PC-9 (cell line): ENCODE results near the gene HNRNPF. TPM values are rescaled to one million over a fixed set of nuclear protein-coding genes. Genes with fewer than 3 reads are reported as not detected.
A peak's percentile ranks its signal among the peaks of the same experiment; 100 is the strongest.

ENCODE experiments used
- BruUV-seq: library from RNA; stranded (reverse); fragments of 400-500 nt; replicated peaks from 2 replicates; lab custom pipeline; 2021; lab: Mats Ljungman, UMichigan
- CTCF ChIA-PET: fragments of 300-600 bp; sonication (Branson Sonifier 250); formaldehyde crosslinking; loops from one replicate; lab custom pipeline; 2022; ENCODE audit warnings: antibody characterized with exemption; lab: Charles Lee
- POLR2A ChIA-PET: fragments of 300-600 bp; sonication (Branson Sonifier 250); formaldehyde crosslinking; loops from one replicate; lab custom pipeline; 2022; ENCODE audit warnings: antibody characterized with exemption; ENCODE audit not compliant: unreplicated experiment; lab: Charles Lee
- DNase-seq, 2 experiments: peaks; one replicate each; pipeline versions ENCODE4 v3.0.0 to v3.0.0-alpha.2; 2015 to 2022; ENCODE audit warnings: mixed read lengths in 1 of 2
- H2AFZ ChIP-seq: fragments of 200-600 bp; sonication (generic); 2 replicates; pipeline ENCODE4 v1.8.1; 2017; ENCODE audit warnings: antibody characterized with exemption
- H3F3A ChIP-seq: fragments of 200-600 bp; sonication (generic); 2 replicates; pipeline ENCODE4 v1.8.1; 2017; ENCODE audit warnings: antibody characterized with exemption, mild to moderate bottlenecking, low read depth; ENCODE audit not compliant: insufficient read depth
- H3K27ac ChIP-seq: fragments of 200-600 bp; sonication (generic); 2 replicates; pipeline ENCODE4 v1.6.1; 2016; ENCODE audit warnings: mixed run types
- H3K27me3 ChIP-seq: fragments of 200-600 bp; sonication (generic); 2 replicates; pipeline ENCODE4 v1.6.1; 2016; ENCODE audit warnings: low read depth, mixed run types; ENCODE audit not compliant: insufficient read depth
- H3K36me3 ChIP-seq: fragments of 200-600 bp; sonication (generic); 2 replicates; pipeline ENCODE4 v1.6.1; 2016; ENCODE audit warnings: low read depth, mixed run types
- H3K4me1 ChIP-seq: fragments of 200-600 bp; sonication (generic); replicated peaks from 2 replicates; pipeline ENCODE4 v1.6.1; 2016; ENCODE audit warnings: mixed run types; ENCODE audit not compliant: insufficient read depth
- H3K4me2 ChIP-seq: fragments of 200-600 bp; sonication (generic); 2 replicates; pipeline ENCODE4 v1.6.1; 2017; ENCODE audit warnings: mixed run types
- H3K4me3 ChIP-seq: fragments of 200-600 bp; sonication (generic); 2 replicates; pipeline ENCODE4 v1.6.1; 2016; ENCODE audit warnings: mixed run types
- H3K79me2 ChIP-seq: fragments of 200-600 bp; sonication (generic); 2 replicates; pipeline ENCODE4 v1.6.1; 2017; ENCODE audit warnings: low read depth, mixed run types
- H3K9me2 ChIP-seq: fragments of 200-600 bp; sonication (generic); 2 replicates; pipeline ENCODE4 v1.8.1; 2017; ENCODE audit warnings: mild to moderate bottlenecking; ENCODE audit not compliant: insufficient read depth
- H3K9me3 ChIP-seq: fragments of 200-600 bp; sonication (generic); 2 replicates; pipeline ENCODE4 v1.8.1; 2016; ENCODE audit warnings: low read depth; ENCODE audit not compliant: insufficient read depth
- H4K20me1 ChIP-seq: fragments of 200-600 bp; sonication (generic); 2 replicates; pipeline ENCODE4 v1.8.1; 2017; ENCODE audit not compliant: insufficient read depth
- EZH2 ChIP-seq: fragments of 200-600 bp; sonication (generic); IDR thresholded peaks from 2 replicates; pipeline ENCODE4 v1.8.0; 2017; ENCODE audit warnings: antibody characterized with exemption, low read depth
- intact Hi-C: fragments of 100-400 bp; cut with micrococcal nuclease; formaldehyde crosslinking; loops from one replicate; pipeline ENCODE4 v1.10.0; 2022; ENCODE audit not compliant: unreplicated experiment
- total RNA-seq: library from RNA; stranded (reverse); gene quantifications from 2 replicates; pipeline ENCODE4 v1.2.3, GENCODE V29; 2021
- TF ChIP-seq, protein P1 (sequence below): fragments of 200-600 bp; sonication (generic); conservative IDR thresholded peaks from 2 replicates; pipeline ENCODE4 v1.6.1; 2017; ENCODE audit warnings: mixed run types, antibody characterized with exemption, mild to moderate bottlenecking, moderate library complexity

The HNRNPF gene
- total RNA-seq, 1 experiment from 2014 or later = 337 TPM

DNA sequence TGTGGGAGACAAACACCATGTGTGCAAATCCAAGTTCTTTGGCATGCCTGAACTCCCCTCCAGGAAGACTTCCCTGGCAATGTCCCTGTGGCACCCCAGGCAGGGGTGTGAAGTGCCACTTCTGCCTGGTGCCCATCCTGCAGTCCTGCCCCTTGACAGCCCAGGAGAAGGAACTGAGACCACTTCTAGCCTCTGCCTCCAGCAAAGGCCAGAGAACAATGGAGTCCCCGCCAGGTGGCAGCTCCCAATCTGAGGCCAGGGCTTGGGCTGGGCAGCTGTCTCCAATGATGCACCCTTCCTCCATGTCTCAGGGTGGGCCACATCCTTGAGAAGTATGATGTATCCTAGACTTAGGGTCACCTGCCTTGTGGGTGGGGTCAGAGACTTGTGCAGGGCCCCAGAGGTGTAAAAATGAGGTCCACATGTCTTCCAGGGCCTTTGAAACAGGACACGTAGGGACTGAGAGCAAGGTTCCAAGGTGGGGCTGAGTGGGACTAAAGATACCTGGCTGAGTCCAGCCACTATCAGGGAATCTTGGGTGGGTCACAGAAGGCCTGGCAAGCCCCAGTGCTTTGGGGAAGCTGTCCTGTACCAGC, 32.1 kb downstream of the HNRNPF start:
- Histone ChIP-seq H3K27ac (no peak overlapping the region), H4K20me1 (no peaks in the 10 kb centered on the region), H3K27me3 (no peaks in the 10 kb centered on the region), H3K4me2 (no peak overlapping the region), H3K36me3 (no peaks in the 10 kb centered on the region), H3K4me3 (no peak overlapping the region), H3K9me2 (no peaks in the 10 kb centered on the region), H3K79me2 (no peaks in the 10 kb centered on the region), H3K4me1 (peaks cover 12% of the 10 kb centered on the region), H2AFZ (no peak overlapping the region), H3K9me3 (no peaks in the 10 kb centered on the region), H3F3A (peaks cover 12% of the 10 kb centered on the region; the same call in 1 of the 2 replicates)
- no TSS peak for BruUV-seq
- no peak for DNase-seq
- TF ChIP-seq EZH2 = no peak
- TF ChIP-seq, protein P1, sequence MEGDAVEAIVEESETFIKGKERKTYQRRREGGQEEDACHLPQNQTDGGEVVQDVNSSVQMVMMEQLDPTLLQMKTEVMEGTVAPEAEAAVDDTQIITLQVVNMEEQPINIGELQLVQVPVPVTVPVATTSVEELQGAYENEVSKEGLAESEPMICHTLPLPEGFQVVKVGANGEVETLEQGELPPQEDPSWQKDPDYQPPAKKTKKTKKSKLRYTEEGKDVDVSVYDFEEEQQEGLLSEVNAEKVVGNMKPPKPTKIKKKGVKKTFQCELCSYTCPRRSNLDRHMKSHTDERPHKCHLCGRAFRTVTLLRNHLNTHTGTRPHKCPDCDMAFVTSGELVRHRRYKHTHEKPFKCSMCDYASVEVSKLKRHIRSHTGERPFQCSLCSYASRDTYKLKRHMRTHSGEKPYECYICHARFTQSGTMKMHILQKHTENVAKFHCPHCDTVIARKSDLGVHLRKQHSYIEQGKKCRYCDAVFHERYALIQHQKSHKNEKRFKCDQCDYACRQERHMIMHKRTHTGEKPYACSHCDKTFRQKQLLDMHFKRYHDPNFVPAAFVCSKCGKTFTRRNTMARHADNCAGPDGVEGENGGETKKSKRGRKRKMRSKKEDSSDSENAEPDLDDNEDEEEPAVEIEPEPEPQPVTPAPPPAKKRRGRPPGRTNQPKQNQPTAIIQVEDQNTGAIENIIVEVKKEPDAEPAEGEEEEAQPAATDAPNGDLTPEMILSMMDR = no peak
- POLR2A ChIA-PET = interaction anchor here (0.7 kb wide), 1 partner anchor 58 kb away, joined by 15 read pairs; no protein-coding TSS in a partner anchor
- intact Hi-C loops = loop anchor here (1.0 to 2.0 kb wide), 2 partner anchors 22 to 27 kb away; no protein-coding TSS in a partner anchor
- CTCF ChIA-PET = interaction anchor here (0.7 kb wide), 1 partner anchor 12 kb away, joined by 3 read pairs; no protein-coding TSS in a partner anchor

DNA sequence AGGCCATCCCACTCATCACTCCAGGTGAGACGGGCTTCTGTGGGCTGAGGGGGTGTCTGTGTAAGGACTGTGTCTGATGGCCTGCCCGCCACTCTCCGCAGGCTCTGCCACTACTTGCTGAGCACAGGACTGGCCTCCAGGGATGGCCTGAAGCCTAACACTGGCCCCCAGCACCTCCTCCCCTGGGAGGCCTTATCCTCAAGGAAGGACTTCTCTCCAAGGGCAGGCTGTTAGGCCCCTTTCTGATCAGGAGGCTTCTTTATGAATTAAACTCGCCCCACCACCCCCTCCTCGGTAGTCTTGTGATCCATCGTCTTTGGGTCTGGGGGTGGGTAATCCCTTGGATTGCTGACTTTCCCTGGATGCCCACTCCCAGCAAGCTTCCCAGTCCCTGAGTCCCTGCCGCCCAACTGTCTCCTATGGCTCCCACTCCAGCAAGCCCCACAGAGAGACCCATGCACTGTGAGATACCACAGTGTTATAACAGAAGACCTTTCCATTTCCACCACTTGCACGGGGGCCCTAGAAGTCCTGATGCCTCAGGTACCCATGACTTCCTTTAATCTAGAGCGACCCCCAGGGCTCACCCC, 32.8 kb downstream of the HNRNPF start:
- ChIA-PET CTCF (interaction anchor here (0.7 kb wide), 1 partner anchor 11 kb away, joined by 3 read pairs; no protein-coding TSS in a partner anchor), POLR2A (interaction anchor here (0.7 kb wide), 1 partner anchor 59 kb away, joined by 15 read pairs; no protein-coding TSS in a partner anchor)
- DNase-seq = no peak
- Histone ChIP-seq H3K27me3 (no peaks in the 10 kb centered on the region), H2AFZ (no peak overlapping the region), H4K20me1 (no peaks in the 10 kb centered on the region), H3K4me3 (no peak overlapping the region), H3K79me2 (no peaks in the 10 kb centered on the region), H3K4me1 (peaks cover 12% of the 10 kb centered on the region), H3K4me2 (no peak overlapping the region), H3K36me3 (no peaks in the 10 kb centered on the region), H3K9me2 (no peaks in the 10 kb centered on the region), H3K27ac (no peak overlapping the region), H3K9me3 (no peaks in the 10 kb centered on the region), H3F3A (peaks cover 11% of the 10 kb centered on the region; the same call in 1 of the 2 replicates)
- TF ChIP-seq, protein P1 = no peak
- TF ChIP-seq EZH2 = no peak
- intact Hi-C loops = loop anchor here (2.0 kb wide), 1 partner anchor 21 kb away; no protein-coding TSS in a partner anchor
- no TSS peak for BruUV-seq

DNA sequence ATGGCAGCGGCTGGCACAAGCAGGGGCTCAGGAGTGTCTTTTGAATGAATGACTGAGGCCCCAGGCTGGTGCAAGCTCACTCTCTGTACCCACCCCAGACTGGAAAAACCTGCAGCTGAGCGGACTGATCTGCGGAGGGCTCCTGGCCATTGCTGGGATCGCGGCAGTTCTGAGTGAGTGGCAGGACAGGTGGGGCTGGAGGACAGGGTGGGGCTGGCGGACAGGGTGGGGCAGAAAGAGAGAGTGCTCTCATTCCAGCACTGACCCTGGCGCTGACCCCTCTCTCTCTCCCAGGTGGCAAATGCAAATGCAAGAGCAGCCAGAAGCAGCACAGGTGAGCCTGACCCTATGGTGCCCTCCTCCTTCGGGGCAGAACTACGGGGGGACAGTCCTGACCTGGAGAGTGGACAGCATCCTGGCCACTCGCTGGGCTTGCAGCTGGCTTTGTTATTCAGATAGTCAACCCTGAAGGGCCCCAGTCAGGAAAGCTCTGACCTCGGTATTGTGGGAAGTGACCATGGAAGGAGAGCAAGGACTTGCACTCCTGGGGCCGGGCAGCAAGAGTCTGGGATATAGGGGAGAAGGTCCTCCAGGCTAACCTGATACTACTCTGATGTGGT, 33.5 kb downstream of the HNRNPF start:
- peak; percentile 63 to 90 for DNase-seq
- CTCF ChIA-PET = interaction anchor here (0.6 kb wide), 1 partner anchor 11 kb away, joined by 3 read pairs; no protein-coding TSS in a partner anchor
- Histone ChIP-seq H3K9me3 (no peaks in the 10 kb centered on the region), H3K4me1 (peaks cover 8% of the 10 kb centered on the region), H4K20me1 (no peaks in the 10 kb centered on the region), H3K4me3 (no peak overlapping the region), H3K27ac (no peak overlapping the region), H3K36me3 (no peaks in the 10 kb centered on the region), H3K9me2 (no peaks in the 10 kb centered on the region), H3K79me2 (no peaks in the 10 kb centered on the region), H3F3A (peaks cover 5% of the 10 kb centered on the region; the same call in 1 of the 2 replicates), H3K4me2 (peak overlapping the region; percentile 23), H2AFZ (no peak overlapping the region), H3K27me3 (no peaks in the 10 kb centered on the region)
- intact Hi-C loops = loop anchor here (2.0 kb wide), 1 partner anchor 21 kb away; no protein-coding TSS in a partner anchor
- no TSS peak for BruUV-seq
- POLR2A ChIA-PET = interaction anchor here (0.5 kb wide), 1 partner anchor 32 kb away, joined by 5 read pairs; no protein-coding TSS in a partner anchor
- no peak for TF ChIP-seq EZH2
- TF ChIP-seq, protein P1 = no peak
